Non-pigmented ciliary epithelial cell (primary cell): Measurements from ENCODE around the gene SPRYD3.
A peak's percentile ranks its signal among the peaks of the same experiment; 100 is the strongest.
"Not testable (repeated sequence)": the region's sequence is repeated elsewhere in the genome, so short reads cannot be mapped to it uniquely, and the experiment has no call there.

Source experiments
- DNase-seq: peaks from one replicate; pipeline ENCODE4 v3.0.0-alpha.2; 2010; ENCODE audit warnings: low read depth

The SPRYD3 gene

DNA sequence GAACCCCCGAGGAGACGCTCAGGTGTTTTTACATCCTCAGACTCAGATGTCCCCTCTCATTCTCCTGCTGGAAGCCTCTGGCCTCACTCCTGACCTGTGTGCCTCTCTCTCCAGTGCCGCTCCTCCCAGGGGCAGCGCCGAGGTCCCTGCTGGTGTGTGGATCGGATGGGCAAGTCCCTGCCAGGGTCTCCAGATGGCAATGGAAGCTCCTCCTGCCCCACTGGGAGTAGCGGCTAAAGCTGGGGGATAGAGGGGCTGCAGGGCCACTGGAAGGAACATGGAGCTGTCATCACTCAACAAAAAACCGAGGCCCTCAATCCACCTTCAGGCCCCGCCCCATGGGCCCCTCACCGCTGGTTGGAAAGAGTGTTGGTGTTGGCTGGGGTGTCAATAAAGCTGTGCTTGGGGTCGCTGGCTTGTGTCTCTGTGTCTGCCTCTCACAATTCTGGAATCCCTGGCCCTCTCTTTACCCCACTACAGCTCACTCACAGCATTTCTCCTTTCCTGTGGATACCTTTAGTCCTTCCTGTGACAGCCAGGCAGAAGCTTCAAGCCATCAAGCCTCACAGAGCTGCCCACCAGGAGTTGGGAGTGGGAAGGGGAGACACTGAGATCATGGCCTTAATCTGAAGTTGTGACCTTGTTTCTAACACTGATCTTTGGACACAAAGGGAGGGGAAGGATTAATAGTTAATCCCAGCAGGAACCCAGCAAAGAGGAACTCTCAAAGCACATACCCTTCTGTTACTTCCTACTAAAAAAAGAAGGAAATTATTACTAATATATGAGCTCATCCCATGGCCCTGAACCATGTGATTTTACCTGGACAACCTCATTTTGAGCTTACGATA lies 23.0 kb upstream of the SPRYD3 start:
- DNase-seq, result no peak

DNA sequence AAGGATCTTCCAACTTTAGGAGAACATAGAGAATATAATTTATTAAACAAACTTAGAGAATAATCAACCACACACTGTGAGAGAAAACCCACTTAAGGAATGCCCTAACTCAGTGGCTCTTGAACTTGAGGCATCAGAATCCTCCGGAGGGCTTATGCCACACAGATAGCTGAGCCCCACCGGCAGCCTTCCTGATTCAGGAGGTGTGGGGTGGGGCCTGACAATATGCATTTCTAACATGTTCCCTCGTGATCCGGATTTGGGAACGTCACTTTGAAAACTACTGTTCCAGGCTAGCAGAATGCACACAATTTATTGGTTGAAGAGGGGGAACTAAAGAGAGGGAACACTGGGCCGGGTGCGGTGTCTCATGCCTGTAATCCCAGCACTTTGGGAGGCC lies 22.1 kb upstream of the SPRYD3 start:
- DNase-seq, result no peak

DNA sequence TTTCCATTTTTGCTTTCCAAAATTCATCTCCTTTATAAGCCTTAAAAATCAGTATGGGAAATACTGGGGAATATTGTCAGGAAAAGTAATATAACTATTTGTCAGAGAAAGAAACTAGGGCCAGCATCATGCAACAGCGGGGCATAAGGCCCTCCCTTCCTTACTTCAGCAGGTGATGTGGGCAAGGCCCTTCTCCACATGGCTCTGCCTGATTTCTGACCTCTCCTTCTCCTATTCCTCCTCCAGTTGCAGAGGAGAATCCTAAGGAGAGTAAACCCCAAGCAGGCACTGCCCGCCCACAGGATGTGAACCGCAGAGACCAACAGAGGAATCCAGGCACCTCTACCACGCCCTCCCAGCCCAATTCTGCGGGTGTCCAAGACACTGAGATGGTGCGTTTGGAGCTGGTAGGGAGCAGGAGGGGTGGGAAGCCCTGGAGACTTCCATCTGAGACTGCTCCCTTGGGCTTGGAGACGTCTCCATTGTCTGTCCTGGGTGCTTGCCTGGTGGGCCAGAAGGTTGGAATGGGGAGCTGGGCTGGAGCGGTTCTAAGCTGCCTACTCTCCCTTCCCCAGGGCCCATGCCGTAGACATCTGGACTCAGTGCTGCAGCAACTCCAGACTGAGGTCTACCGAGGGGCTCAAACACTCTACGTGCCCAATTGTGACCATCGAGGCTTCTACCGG lies 21.4 kb upstream of the SPRYD3 start:
- no peak for DNase-seq

DNA sequence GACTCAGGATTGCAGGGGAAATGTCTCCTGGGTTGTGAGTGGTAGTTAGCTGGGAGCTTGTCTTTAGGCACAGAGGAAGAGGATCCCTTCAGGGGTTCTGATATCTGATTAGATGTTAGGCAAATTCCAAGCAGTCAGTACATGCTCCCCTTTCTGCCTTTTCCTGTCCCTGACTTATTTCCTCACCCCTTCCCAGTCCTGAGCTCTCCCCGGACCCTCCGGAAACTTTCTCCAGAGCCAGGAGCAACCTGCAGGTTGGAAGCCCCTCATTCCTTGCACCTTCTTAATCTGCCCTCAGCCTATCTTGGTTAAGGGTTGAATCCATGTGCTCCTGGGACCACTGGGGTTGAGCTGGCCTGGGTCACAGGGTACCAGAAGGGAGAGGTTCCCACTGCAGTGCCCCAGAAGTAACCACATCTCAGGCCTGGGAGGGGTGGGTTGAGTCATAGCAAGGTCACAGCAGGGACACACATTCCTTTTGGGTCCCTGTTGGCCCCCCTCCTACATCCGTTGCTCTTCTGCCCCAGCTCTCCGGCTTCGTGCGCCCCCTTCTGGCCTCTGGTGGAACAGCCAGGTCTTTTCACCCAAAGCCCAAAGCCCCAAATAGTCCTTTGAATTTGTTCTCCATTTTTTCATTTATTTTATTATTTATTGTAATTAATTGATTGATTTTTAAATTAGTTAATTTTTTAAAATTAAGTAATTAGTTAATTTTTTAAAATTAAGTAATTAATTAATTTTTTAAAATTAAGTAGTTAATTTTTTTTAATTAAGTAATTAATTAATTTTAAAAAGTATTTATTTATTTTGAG lies 20.1 kb upstream of the SPRYD3 start:
- peak; percentile 90 for DNase-seq

DNA sequence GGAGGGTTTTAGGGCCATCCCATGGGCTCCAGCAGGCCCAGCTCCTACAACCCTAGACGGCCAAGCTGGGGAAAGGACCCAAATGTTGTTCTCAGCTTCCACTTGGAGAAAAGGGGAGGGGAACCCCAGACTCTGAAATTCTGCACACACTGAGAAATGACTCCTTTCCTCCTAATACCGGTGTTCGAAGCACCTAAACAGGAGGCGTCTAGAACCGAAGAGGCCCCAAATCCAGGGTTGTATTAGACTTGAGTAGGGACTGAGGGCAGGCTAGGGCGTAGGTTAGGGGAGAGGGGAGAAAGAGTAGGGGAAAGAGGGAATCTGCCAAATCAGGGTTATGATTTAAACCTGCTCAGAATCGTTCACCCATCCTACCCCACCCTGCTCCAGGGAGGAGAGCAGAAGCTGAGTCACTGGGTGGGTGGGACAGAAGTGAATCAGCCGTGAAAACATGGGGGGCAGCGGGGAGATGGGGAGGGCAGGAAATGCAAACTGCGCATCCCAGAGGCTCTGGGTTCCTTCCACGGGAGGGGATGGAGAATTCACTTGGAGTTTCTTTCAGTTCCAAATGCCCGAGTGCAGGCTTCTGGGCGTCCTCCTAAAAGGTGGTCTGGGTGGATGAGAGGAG lies 19.3 kb upstream of the SPRYD3 start:
- peak; percentile 60 for DNase-seq

DNA sequence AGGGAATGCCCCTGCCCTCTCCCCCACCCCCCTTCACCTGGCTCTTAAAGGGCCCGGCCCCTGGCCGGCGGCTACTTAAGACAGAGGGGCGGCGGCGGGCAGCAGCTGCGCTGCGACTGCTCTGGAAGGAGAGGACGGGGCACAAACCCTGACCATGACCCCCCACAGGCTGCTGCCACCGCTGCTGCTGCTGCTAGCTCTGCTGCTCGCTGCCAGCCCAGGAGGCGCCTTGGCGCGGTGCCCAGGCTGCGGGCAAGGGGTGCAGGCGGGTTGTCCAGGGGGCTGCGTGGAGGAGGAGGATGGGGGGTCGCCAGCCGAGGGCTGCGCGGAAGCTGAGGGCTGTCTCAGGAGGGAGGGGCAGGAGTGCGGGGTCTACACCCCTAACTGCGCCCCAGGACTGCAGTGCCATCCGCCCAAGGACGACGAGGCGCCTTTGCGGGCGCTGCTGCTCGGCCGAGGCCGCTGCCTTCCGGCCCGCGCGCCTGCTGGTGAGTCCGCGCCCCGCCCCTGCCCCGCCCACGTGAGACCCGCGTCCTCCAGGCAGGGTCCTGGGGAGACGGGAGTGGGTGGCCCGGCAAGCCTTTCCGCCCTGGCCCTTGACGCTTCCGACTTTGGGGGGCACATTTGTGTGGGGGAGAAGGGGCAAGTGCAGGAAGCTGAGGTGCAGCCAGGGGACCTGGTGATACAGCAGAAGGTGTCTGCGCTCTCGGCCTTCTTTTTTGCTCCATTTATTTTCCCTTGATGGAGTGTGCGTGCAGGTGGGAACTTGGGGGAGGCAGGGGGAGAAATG lies 18.6 kb upstream of the SPRYD3 start, which contains the start of gene IGFBP6:
IGFBP6 (plus strand) TSS at position 104 of the 790 bp plus-strand sequence; CDS start at position 155, 51 bp downstream.
- DNase-seq, result no peak

DNA sequence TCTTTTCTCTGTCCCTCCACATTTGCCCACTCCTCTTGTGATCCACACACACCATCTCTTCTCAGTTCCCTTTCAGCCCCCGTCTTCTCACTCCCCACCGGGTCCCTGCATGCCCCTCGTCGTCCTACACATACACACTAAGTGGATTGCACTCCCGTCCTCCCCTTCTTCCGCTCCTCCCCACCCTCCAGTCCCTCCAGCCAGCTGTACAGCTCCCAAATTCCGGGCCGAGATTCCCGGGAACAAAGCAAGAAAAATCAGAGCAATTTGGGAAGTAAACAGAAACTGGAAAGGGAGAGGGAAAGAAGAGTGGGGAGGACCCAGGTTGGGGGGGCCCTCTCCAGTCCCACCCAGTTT lies 18.0 kb upstream of the SPRYD3 start:
- no peak for DNase-seq

DNA sequence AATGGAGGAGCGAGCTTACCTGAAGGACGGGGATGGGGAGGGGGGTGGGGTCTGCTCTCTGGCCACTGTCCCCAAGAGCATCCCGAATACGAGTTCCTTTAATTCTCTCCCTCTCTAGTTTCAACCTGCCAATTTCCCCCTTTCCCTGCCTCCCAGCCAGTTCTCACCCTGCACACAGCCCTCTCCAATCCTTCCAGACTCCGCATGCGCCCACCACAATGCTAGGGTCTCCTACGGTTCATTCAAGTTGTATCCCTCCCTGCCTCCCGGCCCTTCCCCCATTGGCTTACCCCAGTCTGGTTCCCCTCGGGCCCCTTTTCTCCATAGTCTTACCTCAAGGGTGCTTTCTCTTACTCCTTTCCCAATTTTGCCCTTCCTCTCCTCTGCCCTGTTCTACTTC lies 17.6 kb upstream of the SPRYD3 start:
- no peak for DNase-seq

DNA sequence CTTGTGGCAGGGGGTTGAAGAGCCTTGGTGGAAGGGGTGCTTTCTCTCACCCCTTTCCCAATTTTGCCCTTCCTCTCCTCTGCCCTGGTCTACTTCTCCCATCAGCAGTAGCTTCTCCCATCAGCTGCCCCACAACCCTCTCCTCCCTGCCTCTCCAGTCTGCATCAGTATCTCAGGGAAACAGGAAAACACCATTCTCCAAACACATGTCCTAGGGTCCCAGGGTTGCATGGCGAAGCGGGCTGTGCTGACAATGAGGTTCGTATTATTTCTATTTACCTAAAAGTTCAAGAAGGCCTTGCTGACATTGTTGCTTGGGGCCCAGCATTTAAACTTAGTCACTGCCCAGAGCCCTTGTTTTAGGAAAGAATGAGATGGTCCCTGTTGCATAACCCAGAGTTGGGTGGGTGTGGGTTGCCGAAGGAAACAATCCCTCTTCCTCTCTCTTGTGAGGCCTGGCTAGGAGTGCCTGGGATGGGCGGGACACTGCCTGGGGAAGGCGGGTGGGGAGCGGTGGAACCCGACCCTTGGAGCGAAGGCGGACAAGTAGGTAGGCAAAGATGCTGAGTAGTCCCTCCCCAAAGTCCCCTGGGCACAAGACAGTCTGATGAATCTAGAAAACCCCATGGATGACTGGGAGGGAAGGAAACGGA lies 17.0 kb upstream of the SPRYD3 start:
- no peak for DNase-seq

DNA sequence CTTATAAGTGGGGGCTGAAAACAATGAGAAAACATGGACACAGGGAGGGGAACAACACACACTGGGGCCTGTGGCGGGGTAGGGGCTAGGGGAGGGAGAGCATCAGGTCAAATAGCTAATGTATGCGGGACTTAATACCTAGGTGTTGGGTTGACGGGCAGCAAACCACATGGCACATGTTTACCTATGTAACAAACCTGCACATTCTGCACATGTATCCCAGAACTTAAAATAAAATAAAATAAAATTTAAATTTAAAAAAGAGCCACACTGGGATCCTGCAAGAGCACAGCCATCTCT lies 16.4 kb upstream of the SPRYD3 start:
- DNase-seq, result not testable (repeated sequence)

DNA sequence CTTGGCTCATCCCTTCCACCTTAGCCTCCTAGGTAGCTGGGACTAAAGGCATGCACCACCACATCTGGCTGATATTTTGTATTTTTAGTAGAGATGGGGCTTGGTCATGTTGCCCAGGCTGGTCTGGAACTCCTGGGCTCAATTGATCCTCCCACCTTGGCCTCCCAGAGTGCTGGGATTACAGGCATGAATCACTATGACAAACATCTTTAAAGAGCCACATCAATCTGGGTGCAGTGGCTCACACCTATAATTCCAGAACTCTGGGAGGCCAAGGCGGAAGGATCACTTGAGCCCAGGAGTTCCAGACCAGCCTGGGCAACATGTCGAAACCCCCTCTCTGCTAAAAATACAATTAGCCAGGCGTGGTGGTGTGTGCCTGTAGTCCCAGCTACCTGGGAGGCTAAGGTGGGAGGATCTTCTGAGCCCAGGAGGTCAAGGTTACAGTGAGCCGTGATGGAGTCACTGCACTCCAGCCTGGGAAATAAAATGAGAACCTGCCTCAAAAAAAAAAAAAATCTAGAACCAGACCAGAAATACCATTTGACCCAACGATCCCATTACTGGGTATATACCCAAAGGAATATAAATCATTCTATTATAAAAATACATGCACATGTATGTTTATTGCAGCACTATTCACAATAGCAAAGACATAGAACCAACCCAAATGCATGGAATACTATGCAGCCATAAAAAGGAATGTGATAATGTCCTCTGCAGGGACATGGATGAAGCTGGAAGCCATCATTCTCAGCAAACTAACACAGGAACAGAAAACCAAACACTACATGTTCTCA lies 15.8 kb upstream of the SPRYD3 start:
- DNase-seq, result not testable (repeated sequence)

DNA sequence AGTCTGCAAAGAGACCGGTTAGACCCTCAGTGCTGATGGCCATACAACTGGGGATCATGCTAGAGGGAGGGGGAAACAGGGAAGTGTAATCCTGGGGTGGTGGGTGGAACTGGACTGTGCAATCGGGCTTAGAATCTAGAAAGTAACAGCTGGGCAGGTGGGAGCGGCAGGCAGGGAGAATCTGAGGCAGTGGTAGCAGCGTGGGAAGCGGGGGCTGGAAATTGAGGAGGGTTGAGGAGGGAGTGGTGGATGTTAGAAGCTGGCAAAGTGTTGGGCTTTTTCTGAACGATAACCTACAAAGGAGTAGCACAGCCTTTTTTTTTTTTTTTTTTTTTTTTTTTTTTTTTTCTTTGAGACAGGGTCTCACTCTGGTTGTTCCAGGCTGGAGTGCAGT lies 15.2 kb upstream of the SPRYD3 start:
- no peak for DNase-seq

DNA sequence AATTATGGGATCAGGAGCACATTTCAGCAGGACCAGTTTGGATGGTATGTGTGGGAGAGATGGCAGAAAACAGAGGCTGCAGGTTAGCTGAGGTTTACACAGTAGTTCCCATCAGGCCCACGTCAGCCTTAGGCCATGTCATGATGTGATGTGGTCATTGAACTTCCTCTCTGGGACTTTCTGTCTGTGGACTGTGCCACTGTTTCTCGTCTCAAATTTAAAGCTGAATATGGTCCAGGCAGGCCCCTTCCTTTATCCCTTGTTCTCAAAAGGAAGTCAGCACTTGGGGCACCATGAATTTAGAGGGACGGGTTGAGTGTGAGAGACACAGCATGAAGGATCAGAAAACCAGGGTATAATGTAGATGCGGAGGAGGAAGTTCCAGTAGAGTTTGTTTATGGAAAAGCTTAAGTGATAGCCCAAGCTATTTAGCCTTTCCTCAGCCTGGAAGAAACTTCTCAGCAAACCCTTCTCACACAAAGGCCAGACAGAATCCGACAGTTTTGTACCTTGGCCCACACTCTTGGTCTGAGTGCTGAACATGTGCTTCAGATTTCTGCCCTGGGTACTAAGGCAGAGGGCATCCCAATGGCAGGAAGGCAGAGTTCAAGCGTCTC lies 14.7 kb upstream of the SPRYD3 start:
- no peak for DNase-seq

DNA sequence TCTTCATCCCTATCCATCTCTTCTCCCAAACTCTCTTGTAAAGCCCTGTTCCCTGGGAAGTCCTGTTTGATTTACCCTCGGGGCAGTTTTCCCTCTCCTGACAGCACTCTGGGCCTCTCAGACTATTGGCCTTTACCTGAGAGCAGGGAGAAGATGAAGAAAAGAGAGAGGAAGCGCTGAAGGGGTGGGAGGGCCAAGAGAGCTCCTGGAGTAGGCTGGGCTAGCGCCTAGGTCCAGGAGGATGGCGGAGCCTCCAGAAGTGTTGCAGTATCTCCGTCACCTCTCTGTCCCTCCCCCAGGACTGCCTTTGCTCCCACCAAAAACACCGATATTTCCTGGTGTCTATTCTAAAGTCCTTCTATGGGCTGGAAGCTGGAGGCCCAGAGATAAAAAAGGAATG lies 12.6 kb upstream of the SPRYD3 start:
- no peak for DNase-seq

DNA sequence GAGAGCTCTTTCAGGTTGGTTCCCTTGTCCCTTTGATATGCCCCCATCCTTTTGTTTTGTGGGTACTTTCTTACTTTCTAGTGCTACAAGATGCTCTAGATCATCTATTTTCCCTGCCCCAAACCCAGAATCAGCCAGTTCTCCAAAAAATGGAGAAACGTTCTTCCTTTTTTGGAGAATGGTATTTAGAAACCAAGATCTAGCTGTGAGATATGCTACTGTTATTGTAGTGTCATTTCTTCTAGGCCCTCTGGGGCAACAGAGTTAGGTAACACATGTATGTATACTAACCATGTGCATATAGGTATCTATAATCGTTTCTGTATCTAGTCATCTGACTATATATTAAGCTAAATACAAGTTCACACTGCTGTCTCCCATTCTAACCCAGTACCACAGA lies 11.4 kb upstream of the SPRYD3 start:
- DNase-seq, result no peak

DNA sequence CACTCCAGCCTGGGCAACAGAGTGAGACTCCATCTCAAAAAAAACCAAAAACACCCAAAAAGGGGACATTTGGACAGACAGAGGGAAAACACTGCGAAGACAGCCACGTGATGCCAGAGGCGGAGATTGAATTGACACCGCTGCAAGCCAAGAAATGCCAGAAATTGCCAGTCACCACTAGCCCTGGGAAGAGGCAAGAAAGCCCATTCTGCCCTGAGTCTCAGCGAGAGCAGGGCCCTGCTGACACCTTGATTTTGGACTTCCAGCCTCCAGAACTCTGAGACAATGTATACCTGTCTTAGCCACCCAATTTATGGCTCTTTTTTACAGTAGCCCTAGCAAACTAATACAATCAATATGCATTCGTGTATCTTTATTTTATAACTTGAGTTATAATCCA lies 10.9 kb upstream of the SPRYD3 start:
- DNase-seq, result no peak

DNA sequence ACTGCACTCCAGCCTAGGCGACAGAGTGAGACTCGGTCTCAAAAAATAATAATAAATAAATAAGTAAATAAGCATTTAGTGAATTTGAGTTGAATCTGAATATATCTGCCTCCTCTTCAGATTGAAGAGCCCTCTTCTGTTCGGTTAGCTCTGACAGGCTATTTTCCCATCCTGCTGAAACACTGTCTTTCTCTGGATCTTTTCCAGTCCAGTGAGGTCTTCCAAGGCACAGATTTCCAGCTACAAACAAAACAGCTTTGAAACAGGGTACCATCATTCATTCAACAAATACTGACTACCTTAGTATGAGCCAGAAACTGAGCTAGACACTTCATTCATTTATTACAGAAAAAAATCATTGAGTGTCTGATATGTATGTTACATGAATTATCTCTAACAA lies 7.2 kb upstream of the SPRYD3 start:
- no peak for DNase-seq

DNA sequence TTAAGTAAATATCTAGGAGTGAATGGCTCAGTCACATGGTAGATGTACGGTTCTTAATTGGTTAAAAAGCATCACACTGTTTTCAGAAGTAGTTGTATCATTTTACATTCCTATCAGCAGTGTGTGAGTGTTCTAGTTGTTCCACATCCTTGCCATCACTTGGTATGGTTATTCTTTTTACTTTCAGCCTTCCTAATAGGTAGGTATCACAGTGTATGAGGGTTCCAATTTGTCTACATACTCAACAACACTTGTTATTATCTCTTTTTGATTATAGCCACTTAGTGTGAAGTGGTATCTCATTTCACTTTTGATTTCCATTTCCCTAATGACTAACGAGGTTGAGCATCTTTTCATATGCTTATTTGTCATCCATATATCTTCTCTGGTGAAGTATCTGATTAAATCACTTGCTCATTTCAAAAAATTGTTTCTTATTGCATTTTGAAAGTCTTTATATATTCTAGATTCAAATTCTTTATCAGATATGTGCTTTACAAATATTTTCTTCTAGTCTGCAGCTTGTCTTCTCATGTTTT lies 3.5 kb upstream of the SPRYD3 start:
- DNase-seq, result no peak

DNA sequence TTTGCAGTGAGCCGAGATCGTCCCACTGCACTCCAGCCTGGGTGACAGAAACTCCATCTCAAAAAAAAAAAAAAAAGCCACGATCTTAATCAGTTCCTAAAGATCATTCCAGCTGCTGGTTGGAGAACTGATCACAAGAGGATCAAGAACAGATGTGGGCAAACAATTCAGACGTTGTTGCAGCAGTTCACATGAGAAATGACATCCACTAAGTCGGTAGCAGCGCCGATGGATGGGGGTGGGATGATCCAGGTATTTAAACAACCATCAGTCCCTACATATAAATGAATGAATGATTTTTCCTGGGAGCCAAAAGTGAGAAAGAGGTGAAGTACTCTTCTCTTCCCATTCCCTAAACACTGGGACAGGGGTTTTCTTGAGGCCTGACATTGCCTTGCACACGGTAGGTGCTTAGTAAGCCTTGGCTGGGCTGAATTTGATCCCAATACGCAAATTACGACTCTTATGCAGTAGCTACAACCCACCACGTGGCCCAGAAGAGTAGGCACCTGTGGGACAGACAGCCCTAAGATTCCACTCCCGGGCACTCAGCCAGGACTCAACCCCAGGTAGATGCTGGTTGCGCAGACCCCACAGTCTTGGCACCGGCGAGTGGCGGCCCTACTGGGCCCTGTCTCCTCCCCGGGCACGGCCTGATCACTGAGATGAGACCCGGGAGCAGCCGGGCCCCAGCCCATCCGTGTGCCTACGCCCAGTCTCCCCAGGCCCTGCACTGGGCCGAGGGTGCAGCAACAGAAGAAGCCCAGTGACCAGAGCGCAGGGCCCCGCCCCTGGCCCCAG lies 565 bp downstream of the SPRYD3 start:
- DNase-seq, result no peak
